Rectal smooth muscle tissue (tissue), 1 donor: Measurements from ENCODE around the gene MDGA2.

Experiments
- H3K27ac ChIP-seq: one replicate; pipeline ENCODE4 v1.7.0; 2013; ENCODE audit warnings: low read depth, low read length, inconsistent platforms
- H3K27me3 ChIP-seq: one replicate; pipeline ENCODE4 v1.7.0; 2013; ENCODE audit warnings: low read length; ENCODE audit not compliant: control insufficient read depth, insufficient read depth
- H3K36me3 ChIP-seq: one replicate; pipeline ENCODE4 v1.7.0; 2013; ENCODE audit warnings: low read length; ENCODE audit not compliant: control insufficient read depth, insufficient read depth
- H3K4me1 ChIP-seq: one replicate; pipeline ENCODE4 v1.7.0; 2013; ENCODE audit warnings: low read length; ENCODE audit not compliant: control insufficient read depth, insufficient read depth
- H3K4me3 ChIP-seq: one replicate; pipeline ENCODE4 v1.7.0; 2013; ENCODE audit warnings: low read length
- H3K9ac ChIP-seq: one replicate; pipeline ENCODE4 v1.7.0; 2013; ENCODE audit warnings: low read length

The MDGA2 gene

DNA sequence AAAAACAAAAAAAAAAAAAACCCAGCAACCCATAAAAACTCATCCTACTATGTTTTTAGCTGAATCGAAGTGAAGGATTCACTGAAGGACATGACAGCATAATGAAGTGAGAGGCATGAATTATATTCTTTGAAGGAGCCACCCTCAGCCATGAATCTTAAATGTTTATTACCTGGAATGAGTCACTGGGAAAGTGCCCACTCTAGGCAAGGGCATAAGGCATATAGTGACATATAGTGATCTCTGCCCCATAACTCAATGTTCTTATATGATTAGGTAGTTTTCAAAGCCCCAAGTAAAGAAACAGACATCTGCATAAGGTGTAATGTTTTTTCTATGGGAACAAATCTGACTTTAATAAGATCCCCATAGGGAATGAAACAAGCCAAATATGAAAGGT is 79.9 kb downstream of the MDGA2 start:
- no peaks in the 10 kb centered on the region for H3K36me3 ChIP-seq
- no peaks in the 10 kb centered on the region for H3K27me3 ChIP-seq
- no peak overlapping the region for H3K27ac ChIP-seq
- no peak overlapping the region for H3K4me3 ChIP-seq
- H3K9ac ChIP-seq: no peak overlapping the region
- no peaks in the 10 kb centered on the region for H3K4me1 ChIP-seq

DNA sequence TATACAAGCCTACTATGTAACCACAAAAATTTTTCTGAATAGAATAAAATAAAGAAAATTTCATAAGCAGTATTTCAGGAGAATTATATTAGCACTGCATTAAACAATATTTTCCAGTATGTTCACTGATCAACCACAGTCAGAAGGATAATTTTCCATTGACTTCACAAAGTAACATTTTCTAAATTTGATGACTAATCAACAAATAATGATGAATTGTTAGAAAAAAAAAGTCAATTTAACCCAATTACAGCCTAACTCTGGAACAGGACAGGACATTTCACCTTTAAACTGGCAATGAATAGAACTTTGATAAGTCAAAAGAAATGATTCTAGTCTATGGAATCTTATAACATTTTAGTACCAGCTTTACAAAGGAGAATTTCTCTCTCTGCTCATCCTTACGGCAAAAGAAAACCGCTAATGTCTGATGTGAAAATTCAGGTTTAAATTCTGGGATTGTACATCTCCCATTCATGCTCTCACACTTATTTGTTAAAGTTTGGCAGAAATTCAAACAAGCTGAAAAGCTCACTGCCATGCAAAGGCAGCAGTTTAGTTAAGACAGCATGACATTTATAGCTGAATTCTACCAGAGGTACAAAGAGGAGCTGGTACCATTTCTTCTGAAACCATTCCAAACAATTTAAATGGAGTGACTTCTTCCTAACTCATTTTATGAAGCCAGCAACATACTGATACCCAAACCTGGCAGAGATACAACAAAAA is 84.5 kb downstream of the MDGA2 start:
- Histone ChIP-seq H3K9ac (no peak overlapping the region), H3K4me1 (no peaks in the 10 kb centered on the region), H3K4me3 (no peak overlapping the region), H3K27me3 (no peaks in the 10 kb centered on the region), H3K27ac (no peak overlapping the region), H3K36me3 (no peaks in the 10 kb centered on the region)

DNA sequence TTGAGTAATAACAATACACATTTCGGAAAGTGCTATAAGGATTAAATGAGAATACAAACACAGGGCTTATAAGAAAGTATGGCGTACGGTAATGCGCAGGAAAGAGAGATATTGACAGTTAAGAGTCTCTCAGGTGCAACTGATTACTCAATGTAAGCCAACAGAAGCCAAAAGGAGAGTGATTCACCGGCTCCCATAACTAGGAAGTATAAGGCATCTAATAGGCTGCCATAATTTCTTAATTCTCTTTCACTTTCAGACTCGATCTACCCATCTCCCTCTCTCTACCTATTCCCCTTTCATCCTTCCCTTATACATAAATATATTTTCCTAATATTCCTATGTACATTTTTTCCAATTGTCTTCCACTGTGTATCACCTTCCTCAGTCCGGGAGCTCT is 90.0 kb downstream of the MDGA2 start:
- H3K4me1 ChIP-seq: no peaks in the 10 kb centered on the region
- no peak overlapping the region for H3K4me3 ChIP-seq

GRCh38 chr14:47567273-47567672 is 108.1 kb downstream of the MDGA2 start:
- no peaks in the 10 kb centered on the region for H3K27me3 ChIP-seq
- no peaks in the 10 kb centered on the region for H3K36me3 ChIP-seq
- H3K4me3 ChIP-seq: no peak overlapping the region
- no peak overlapping the region for H3K9ac ChIP-seq
- no peaks in the 10 kb centered on the region for H3K4me1 ChIP-seq
- H3K27ac ChIP-seq: no peak overlapping the region

More for the DNA sequence above, 90.0 kb downstream of the MDGA2 start:
- H3K9ac ChIP-seq: no peak overlapping the region
- H3K36me3 ChIP-seq: no peaks in the 10 kb centered on the region
- H3K27ac ChIP-seq: no peak overlapping the region
- no peaks in the 10 kb centered on the region for H3K27me3 ChIP-seq

DNA sequence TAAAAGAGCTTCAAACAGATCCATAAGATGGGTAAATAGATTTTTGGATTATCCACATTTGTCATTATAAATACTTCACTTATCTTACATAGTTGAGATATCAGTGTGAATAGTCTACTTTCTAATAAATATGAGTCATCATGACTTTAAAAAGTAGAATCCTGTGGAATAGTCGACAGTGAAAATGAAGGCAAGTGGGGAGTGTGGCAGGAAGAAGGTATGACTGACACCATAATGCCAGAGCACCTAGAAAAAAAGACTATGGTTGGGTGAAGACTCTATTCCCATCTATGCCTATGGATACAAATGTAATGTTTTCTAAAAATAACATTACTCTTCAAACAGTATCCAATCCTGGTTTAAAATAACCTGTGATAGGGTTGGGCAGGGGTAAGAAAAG is 117.5 kb downstream of the MDGA2 start:
- Histone ChIP-seq H3K27me3 (no peaks in the 10 kb centered on the region), H3K9ac (no peak overlapping the region), H3K4me1 (no peaks in the 10 kb centered on the region), H3K27ac (no peak overlapping the region), H3K36me3 (no peaks in the 10 kb centered on the region), H3K4me3 (no peak overlapping the region)

DNA sequence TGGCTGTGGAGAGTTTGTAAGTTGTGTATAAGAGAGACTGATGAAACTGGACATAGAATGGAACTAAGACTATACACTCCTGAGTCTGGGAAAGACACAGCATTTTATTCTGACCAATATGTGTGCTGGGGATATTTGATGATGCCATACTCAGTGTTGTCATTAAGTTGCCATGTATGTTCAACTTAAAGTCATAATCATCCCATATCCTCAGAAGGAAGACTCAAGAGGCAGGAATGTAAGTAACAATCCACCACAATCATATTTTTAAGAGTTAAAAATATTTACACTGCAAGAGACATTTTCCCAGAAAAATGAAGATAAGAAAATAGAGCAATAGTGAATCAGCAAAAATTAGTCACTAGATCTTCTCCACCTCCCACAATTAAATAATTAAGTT is 120.1 kb downstream of the MDGA2 start:
- no peak overlapping the region for H3K27ac ChIP-seq
- H3K4me3 ChIP-seq: no peak overlapping the region
- no peaks in the 10 kb centered on the region for H3K27me3 ChIP-seq
- no peak overlapping the region for H3K9ac ChIP-seq
- H3K4me1 ChIP-seq: no peaks in the 10 kb centered on the region
- H3K36me3 ChIP-seq: no peaks in the 10 kb centered on the region

DNA sequence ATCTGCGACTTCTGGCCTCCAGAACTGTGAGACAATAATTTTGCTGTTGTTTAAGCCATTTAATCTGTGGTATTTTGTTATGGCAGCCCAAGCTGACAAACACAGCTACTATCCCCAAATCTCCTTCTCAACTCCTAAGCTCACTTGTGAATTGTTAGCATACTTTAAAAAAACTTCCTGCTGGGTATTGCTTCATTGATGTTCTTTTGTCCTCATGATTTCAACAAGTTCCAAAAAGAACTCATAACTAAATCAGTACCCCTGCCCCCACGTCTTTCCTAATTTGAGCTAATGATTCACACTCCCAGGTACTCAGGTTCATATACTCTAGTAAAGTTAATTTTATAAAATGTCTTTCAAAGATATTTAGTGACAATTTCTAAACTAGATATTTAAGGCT is 125.5 kb downstream of the MDGA2 start:
- Histone ChIP-seq H3K27me3 (no peaks in the 10 kb centered on the region), H3K9ac (no peak overlapping the region), H3K36me3 (no peaks in the 10 kb centered on the region), H3K27ac (no peak overlapping the region), H3K4me3 (no peak overlapping the region), H3K4me1 (no peaks in the 10 kb centered on the region)

- H3K9ac ChIP-seq: no peak overlapping the region
- H3K27ac ChIP-seq: no peak overlapping the region
- H3K27me3 ChIP-seq: no peaks in the 10 kb centered on the region
- H3K4me3 ChIP-seq: no peak overlapping the region
- H3K36me3 ChIP-seq: no peaks in the 10 kb centered on the region
- no peaks in the 10 kb centered on the region for H3K4me1 ChIP-seq
Measured at GRCh38 chr14:47543459-47543858, 131.9 kb downstream of the MDGA2 start.

- Histone ChIP-seq H3K9ac (no peak overlapping the region), H3K36me3 (no peaks in the 10 kb centered on the region), H3K27ac (no peak overlapping the region), H3K4me3 (no peak overlapping the region), H3K27me3 (no peaks in the 10 kb centered on the region), H3K4me1 (no peaks in the 10 kb centered on the region)
Measured at GRCh38 chr14:47541662-47542061, 133.7 kb downstream of the MDGA2 start.

GRCh38 chr14:47539031-47539461 is 136.4 kb downstream of the MDGA2 start:
- Histone ChIP-seq H3K36me3 (no peaks in the 10 kb centered on the region), H3K4me1 (no peaks in the 10 kb centered on the region), H3K27me3 (no peaks in the 10 kb centered on the region), H3K4me3 (no peak overlapping the region), H3K27ac (no peak overlapping the region), H3K9ac (no peak overlapping the region)

GRCh38 chr14:47536341-47536740 is 139.1 kb downstream of the MDGA2 start:
- Histone ChIP-seq H3K27ac (no peak overlapping the region), H3K9ac (no peak overlapping the region), H3K27me3 (no peaks in the 10 kb centered on the region), H3K4me1 (no peaks in the 10 kb centered on the region), H3K36me3 (no peaks in the 10 kb centered on the region), H3K4me3 (no peak overlapping the region)

- H3K27ac ChIP-seq: no peak overlapping the region
- no peaks in the 10 kb centered on the region for H3K4me1 ChIP-seq
- H3K9ac ChIP-seq: no peak overlapping the region
- no peaks in the 10 kb centered on the region for H3K36me3 ChIP-seq
- no peak overlapping the region for H3K4me3 ChIP-seq
- H3K27me3 ChIP-seq: no peaks in the 10 kb centered on the region
Measured at GRCh38 chr14:47526591-47527244, 148.7 kb downstream of the MDGA2 start.

GRCh38 chr14:47524524-47524923 is 150.9 kb downstream of the MDGA2 start:
- no peak overlapping the region for H3K27ac ChIP-seq
- H3K27me3 ChIP-seq: no peaks in the 10 kb centered on the region
- no peak overlapping the region for H3K4me3 ChIP-seq
- no peaks in the 10 kb centered on the region for H3K36me3 ChIP-seq
- H3K9ac ChIP-seq: no peak overlapping the region
- H3K4me1 ChIP-seq: no peaks in the 10 kb centered on the region
